ENCODE measurements around the gene FABP7. TPM values are rescaled to one million over a fixed set of nuclear protein-coding genes. Genes with fewer than 3 reads are reported as not detected.

FABP7 gene
- total RNA-seq, 1 experiment from 2014 or later: 0.54 TPM

DNA sequence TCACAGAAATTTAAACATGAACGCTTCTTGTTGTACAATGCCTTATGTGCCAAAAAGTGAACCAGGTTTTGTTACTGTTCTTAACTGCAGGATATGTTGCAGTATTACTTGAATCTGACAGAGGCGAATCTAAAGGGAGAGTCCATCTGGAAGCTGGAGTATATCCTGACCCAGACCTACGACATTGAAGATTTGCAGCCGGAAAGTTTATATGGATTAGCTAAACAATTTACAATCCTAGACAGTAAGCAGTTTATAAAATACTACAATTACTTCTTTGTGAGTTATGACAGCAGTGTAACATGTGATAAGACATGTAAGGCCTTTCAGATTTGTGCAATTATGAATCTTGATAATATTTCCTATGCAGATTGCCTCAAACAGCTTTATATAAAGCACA lies 29.5 kb downstream of the FABP7 start:
- in situ Hi-C loops (cut with HindIII; ENCODE audit: low pct_unique_long_range_greater_than_20kb, low sequenced_read_pairs): no loop called here
- no peak for DNase-seq (ENCODE audit: low read depth)

DNA sequence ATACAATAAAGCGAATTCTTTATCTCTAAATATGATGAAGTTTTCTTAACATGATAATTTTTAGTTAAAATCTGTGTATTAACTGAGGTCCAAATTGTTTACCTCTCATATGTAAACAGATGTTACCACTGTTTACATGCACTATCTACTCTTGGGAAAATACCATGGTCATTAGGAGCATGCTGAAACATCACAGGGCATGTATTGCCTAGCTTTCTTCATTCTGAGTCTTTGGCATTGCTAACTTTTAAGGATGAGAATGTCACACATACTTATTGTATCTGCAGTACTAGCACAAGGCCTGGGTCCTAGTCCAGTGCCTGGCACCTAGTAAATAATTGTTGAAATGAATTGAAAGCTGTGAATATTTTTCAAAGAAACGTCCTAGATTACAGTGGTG lies 30.2 kb downstream of the FABP7 start:
- in situ Hi-C loops (cut with HindIII; ENCODE audit: low pct_unique_long_range_greater_than_20kb, low sequenced_read_pairs): no loop called here
- no peak for DNase-seq (ENCODE audit: low read depth)

DNA sequence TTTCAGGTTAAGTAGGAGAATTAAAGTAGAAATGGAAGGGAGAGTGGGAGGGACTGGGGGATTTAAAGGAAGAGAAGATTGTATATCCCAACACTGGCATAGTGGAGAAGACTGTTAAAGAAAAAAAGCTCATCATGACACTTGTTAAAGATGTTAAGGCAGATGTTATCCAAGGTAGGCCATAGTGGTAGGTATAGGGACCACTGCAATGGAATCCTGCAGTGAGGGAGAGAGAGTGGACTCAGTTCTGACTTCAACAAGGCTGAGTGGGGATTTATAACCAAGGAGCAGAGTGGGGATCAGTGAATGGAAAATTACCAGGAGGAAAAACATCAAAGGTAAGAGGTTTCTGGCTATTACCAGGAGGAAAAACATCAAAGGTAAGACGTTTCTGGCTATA lies 30.7 kb downstream of the FABP7 start:
- no peak for DNase-seq (ENCODE audit: low read depth)
- in situ Hi-C loops (cut with HindIII; ENCODE audit: low pct_unique_long_range_greater_than_20kb, low sequenced_read_pairs): no loop called here

DNA sequence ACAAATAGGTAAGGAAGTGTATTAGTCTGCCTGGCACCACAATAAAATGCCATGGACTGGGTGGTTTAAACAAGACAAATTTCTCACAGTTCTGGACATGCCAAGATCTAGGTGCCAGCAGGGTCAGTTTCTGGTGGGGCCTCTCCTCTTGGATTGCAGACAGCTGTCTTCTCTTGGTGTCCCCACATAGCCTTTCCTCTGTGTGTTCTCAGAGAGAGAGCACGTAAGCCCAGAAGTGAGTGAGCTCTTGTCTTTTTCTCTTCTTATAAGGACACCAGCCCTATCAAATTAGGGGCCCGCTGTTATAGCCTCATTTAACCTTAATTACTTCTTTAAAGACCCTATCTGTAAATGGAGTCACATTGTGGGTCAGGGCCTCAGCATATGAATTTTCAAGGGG lies 37.8 kb downstream of the FABP7 start:
- no peak for DNase-seq (ENCODE audit: low read depth)
- in situ Hi-C loops (cut with HindIII; ENCODE audit: low pct_unique_long_range_greater_than_20kb, low sequenced_read_pairs): no loop called here

DNA sequence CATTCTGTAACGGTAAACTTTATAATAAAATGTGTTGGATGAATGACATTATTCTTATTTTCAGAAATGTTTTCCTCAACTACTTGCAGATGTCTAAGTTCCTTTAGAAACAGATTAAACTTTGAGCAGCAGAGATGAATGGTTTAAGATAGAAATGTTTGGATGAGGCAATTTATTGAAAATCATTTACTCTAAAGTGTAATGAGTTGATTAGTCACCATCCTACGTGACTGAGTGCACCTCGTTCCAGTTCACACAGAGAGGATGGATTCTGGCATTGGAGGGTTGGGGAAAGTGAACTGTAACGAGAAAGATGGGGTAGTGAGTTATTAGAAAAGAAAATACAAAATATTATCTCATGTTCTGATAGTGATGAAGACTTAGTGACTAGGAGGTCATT lies 38.2 kb downstream of the FABP7 start:
- in situ Hi-C loops (cut with HindIII; ENCODE audit: low pct_unique_long_range_greater_than_20kb, low sequenced_read_pairs): no loop called here
- DNase-seq (ENCODE audit: low read depth): peak; percentile 76

DNA sequence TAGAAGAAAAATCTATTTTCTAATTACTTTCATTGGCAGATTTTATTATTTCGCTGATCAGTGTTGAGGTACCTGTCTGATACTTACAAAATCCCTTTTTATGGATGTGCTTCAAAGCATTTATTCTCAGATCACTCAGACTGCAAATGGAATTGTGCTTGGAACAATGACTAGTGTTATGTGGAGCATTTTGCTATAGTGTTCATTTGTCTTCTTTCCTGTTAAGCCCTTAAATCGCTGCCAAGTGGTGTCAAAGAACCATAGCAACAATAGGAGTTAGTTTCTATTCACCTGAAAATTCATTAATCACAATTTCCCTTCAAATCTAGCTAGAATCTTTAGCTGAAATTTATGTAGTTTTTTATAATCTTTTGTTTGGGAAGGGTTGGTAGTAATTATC lies 39.4 kb downstream of the FABP7 start:
- DNase-seq (ENCODE audit: low read depth): no peak
- in situ Hi-C loops (cut with HindIII; ENCODE audit: low pct_unique_long_range_greater_than_20kb, low sequenced_read_pairs): no loop called here

DNA sequence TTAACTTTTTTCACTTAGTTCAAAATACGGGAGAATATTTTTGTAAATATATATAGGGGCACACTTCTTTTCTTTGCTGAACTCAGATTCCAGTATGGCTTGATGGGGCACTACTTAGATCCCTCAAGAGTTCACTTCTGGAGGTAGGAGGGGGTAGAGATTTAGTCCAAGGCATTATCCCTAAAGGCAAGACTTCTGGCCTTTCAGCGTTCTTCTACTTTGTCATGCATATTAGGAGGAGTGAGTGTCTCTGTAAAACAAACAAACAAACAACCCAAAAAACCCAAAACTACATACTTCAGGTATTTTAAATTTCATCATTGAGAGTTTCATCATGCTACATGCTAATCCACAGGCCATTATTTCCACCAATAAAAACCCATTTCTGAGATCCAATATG lies 41.6 kb downstream of the FABP7 start:
- in situ Hi-C loops (cut with HindIII; ENCODE audit: low pct_unique_long_range_greater_than_20kb, low sequenced_read_pairs): no loop called here

DNA sequence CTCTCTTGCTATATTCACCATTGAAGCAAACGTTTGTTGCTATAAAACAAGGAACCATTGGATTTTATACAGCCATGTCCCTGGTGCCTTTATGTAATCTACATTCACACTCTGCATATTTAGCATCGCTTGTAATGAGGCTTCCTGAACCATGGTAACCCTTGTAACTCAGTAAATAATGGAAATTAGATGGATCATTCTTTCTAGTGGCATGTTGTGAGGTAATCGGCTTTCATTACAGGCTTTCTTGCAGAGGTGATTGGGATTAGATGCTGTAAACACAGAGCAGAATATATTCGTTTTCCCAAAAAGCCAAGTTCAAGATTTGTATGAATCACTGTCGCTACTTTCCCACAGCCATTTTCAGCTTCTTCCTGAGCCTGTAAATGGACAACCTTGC lies 45.6 kb downstream of the FABP7 start:
- in situ Hi-C loops (cut with HindIII; ENCODE audit: low pct_unique_long_range_greater_than_20kb, low sequenced_read_pairs): no loop called here
- no peak for DNase-seq (ENCODE audit: low read depth)

More for the DNA sequence above, 41.6 kb downstream of the FABP7 start:
- DNase-seq (ENCODE audit: low read depth): no peak

DNA sequence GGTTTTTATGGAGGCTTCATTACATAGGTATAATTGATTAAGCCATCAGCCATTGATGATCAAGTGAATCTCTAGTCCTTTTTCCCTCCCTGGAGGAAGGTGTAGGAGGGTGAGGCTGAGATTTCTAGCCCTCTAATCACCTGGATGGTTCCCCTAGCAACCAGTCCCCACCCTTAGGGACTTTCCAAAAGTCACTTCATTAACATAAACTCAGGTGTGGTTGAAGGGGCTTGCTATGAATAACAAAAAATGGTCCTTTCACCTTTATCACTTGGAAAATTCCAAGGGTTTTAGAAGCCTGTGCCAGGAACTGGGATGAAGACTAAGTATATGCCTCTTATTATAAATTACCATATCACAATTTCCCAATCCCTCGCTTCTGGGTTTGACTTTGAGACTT lies 49.9 kb downstream of the FABP7 start:
- in situ Hi-C loops (cut with HindIII; ENCODE audit: low pct_unique_long_range_greater_than_20kb, low sequenced_read_pairs): no loop called here
- no peak for DNase-seq (ENCODE audit: low read depth)

DNA sequence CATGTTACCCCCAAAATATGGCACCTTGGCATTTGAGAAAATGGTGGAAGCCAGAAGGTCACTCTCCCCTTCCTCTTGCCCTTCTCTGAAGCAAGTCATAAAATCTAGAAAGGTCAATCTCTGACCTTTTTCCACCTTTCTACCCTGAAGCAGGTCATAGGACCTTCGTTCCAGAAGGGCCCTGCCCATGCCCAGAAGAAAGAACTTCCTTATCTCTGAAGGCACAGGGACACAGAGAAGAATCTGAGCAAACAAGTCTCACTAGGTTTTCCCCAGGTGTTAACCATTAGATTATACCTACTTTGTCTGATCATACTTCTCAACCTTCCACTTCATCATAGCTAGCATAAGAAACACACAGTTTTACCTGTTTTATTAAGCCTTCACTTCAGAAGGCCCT lies 52.0 kb downstream of the FABP7 start:
- DNase-seq (ENCODE audit: low read depth): no peak
- in situ Hi-C loops (cut with HindIII; ENCODE audit: low pct_unique_long_range_greater_than_20kb, low sequenced_read_pairs): no loop called here

DNA sequence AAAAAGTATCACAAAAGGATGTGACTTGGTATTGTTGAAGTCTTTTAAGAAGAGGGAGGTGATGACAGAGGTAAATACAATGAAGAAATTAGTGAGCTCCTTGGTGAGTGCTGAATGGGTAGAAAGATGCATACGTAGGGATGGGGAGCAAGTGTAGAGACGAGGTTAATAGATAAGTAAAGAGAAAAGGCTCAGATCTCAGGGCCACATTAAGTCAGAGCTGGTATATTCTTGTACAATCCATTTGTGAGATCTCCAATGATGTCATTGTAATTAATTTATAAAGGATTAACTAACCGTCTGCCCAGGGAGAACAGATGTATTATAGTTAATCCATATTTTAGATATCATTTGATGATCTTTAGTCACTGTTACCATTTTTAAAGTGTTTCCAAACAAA lies 52.9 kb downstream of the FABP7 start:
- no peak for DNase-seq (ENCODE audit: low read depth)
- in situ Hi-C loops (cut with HindIII; ENCODE audit: low pct_unique_long_range_greater_than_20kb, low sequenced_read_pairs): no loop called here

DNA sequence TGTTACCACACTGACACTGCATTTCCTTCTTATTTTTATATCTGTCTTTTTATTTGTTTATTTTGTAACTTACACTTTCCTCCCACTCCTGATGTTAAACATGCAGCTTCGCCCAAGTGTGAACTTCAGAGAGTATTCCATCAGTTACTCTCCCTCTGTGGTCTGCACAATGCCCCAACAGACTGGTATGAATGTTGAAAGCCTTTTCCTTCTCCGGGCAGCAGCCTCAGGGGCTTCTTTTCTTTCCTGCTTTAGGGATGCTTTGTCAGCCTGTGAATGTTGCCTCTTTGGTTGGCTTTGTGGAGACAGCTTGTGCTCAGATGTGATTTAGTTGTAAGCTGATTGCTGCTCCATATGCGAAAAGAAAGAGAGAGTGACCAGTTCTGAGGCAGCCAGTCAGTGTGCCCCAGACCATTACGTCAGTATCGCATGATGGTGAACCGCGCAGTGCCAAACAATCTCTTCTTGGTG lies 53.5 kb downstream of the FABP7 start:
- peak; percentile 53 for DNase-seq (ENCODE audit: low read depth)
- in situ Hi-C loops (cut with HindIII; ENCODE audit: low pct_unique_long_range_greater_than_20kb, low sequenced_read_pairs): no loop called here

Other genes with a start within 250 kb of the FABP7 start
- gene PKIB, start 169.3 kb upstream of the FABP7 start, total RNA-seq (2014; rRNA removed; shearing (Covaris generic); ENCODE audit: low replicate concordance): 45.8 and 89.3 TPM in 2 replicates
- 7.4 and 16.5 TPM in 2 replicates for gene SMPDL3A, start 9.5 kb downstream of the FABP7 start, total RNA-seq (2014; rRNA removed; shearing (Covaris generic); ENCODE audit: low replicate concordance)
- not detected in 2 replicates for gene CLVS2, start 216.5 kb downstream of the FABP7 start, total RNA-seq (2014; rRNA removed; shearing (Covaris generic); ENCODE audit: low replicate concordance)

Measured in Caki2 (cell line).